ENCODE results near the gene AHCYL1.

DNA sequence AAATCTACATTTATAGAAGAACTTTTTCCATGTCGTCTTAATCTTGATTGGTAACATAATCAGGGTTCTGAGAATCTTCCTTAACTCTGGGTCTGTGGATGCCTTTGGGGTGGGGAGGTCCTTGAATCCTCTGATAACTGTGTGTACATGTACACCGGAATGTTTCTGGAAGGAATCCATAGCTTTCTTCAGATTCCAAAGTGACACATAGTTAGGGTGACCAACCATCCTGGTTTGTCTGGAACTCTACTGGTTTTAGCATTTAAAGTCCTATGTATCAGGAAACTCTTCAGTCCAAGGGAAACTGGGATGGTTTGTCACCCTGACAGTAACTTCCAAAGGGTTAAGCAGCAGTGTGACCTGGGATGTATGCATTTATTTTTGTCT is 66.7 kb downstream of the AHCYL1 start:
- TF ChIP-seq CTCF (IDR thresholded peaks at IDR 0.05), result no peak
- no peak for TF ChIP-seq POLR2A (IDR thresholded peaks at IDR 0.05)
